GM19035 (cell line): ENCODE results near the gene VMP1.
"Not testable (repeated sequence)": the region's sequence is repeated elsewhere in the genome, so short reads cannot be mapped to it uniquely, and the experiment has no call there.

Experiments
- ATAC-seq: cut with Tn5 transposase; IDR thresholded peaks from one replicate; pipeline ENCODE4 v1.9.1; 2021; ENCODE audit not compliant: unreplicated experiment

Gene VMP1

DNA sequence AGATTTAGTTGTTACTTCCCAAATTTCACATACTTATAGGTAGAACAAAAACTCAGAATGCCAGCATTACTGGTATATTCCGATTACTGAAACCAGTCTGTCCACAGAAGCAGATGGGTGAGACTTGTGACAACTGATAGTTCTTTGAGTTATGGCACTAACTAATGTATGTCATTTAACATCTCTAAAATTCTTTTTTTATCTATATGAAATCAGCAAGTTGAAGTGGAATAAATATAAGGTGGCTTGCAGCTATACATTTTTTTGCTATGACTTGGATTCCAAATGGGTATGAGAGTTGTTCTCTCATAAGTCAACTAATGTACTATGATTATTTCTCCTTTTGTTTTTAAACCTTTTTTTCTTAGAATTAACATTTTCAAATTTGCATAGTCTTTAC, 69.1 kb downstream of the VMP1 start:
- no peak for ATAC-seq

DNA sequence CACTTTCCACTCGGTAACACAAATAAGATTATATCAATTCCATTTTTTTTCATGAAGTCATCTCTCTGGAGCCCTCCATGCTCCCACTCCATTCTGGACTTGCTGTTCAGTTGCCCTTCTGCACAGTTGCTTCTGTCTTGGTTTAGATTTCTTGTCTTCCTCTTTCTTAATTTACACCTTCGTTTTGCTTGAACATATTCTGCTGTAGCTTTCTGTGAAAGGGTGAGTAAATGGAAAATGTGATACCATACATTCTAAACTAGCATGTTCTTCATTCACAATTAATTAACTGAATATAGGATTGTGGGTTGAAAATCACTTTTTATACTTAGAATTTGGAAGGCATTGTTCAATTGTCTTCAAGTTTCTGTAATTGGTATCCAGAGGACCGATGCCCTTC, 69.6 kb downstream of the VMP1 start:
- no peak for ATAC-seq

DNA sequence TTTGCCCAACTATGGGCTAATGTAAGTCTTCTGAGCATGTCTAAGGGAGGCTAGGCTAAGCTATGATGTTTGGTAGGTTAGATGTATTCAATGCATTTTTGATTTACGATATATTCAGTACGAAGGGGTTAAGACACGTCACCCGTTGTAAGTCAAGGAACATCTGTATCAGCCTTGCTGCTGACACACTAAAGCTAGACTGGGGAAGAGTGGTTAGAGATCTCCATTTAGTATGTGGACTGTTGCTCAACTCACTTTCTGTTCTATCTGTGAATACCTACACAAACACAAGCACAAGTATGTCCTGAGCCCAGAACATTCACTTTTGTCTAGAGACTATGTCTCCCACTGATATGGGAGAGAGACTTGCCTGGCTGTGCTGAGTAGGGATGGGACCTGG, 71.5 kb downstream of the VMP1 start:
- ATAC-seq, result no peak

DNA sequence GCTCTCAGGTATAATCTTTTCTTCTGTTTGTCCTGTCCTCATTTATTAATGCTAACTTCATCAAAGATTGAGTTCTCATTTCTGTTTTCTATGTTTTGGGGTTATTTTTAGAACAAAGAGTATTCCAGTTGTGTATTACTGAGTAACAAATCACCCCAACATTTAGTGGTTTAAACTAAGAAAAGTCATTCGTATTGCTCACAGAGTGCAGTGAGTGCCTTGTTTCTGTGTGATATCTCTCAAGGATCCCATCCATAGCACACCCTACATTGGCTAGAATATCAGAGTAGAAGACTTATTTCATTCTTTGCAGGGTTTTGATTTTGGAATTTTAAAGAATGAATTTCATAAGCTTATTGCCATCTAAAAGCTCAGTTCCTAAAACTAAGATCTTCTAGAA, 72.1 kb downstream of the VMP1 start:
- no peak for ATAC-seq

DNA sequence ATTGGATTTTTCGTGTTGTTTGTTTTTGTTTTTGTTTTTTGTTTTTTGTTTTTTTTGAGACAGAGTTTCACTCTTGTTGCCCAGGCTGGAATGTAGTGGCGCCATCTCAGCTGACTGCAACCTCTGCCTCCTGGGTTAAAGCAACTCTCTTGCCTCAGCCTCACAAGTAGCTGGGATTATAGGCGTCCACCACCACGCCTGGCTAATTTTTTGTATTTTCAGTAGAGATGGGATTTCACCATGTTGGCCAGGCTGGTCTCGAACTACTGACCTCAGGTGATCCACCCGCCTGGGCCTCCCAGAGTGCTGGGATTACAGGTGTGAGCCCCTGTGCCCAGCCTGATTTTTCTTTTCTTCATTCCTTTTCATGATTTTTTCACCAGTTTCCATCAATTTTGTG, 73.1 kb downstream of the VMP1 start:
- not testable (repeated sequence) for ATAC-seq

DNA sequence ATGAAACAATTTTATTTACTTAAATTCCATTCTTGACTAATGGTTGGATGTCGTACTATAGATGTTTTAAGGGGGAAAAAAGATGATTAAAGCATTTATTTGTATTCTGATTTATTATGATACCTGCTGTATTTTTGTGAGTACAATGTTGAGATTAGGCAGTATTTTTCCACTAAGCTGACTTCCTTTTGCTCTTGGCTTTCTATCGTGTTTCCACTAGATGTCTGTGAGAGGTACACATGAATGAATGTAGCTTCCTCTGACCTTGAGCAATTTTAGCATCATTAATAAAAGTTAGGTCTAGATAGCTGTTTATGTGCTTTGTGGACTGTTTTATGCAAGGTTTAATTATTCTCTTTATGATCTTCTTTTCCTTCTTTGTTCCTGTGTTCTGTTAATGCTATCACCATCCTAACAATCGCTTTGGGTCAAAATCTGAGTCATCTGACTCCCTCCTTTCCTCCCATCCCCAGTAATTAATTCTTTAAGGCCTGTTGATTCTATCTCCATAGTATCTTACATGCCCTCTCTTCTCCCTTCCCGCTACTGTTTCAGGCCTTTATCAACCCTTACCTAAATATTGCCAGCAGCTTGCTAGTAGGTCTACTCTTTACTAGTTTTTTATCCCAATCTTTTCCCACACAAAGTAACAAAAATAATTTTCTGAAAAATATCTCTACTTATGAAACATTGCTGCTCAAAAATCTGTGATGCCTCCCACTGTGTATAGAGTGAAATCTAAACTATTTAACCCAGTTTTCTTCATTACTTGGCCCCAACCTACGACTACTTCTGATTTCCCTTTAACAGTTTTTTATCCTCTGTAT, 76.0 kb downstream of the VMP1 start:
- ATAC-seq, result no peak

DNA sequence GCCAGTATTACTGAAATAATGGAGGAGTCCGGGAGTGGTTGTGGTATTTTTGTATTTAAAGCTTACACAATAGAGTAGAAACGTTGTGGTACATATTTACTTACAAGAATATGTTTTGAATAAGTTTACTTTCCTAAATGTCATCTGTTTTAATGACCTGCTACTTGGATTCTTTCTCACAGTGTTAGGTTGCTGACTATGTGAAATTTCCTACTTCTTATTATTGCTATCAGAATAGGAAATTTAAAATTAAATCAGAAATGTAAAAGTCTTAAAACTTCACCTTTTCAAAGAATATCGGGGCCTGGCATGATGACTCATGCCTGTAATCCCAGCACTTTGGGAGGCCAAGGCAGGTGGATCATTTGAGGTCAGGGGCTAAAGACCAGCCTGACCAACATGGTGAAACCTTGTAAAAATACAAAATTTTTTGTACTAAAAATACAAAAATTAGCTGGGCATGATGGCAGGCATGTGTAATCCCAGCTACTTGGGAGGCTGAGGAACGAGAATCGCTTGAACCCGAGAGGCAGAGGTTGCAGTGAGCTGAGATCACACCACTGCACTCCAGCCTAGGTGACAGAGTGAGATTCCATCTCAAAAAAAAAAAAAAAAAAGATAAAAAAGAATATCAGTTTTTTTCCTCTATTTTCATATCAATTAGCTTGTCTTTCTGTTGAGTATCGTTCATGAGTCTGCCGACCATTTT, 77.8 kb downstream of the VMP1 start:
- no peak for ATAC-seq

DNA sequence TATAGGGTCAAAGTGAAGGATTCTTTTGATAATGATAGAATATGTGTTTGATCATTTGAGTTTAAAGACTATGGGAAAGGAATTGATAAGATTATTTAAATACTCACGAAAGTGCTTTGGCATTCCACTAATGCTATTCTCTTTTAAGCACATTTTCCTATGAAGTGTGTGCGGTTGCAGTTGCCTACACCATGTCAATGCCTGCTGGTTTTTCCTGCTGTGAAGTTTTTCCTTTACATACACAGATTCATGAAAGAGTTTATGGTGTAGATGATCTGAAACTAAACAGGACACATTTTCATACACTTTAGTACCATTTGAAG, 78.7 kb downstream of the VMP1 start:
- no peak for ATAC-seq

DNA sequence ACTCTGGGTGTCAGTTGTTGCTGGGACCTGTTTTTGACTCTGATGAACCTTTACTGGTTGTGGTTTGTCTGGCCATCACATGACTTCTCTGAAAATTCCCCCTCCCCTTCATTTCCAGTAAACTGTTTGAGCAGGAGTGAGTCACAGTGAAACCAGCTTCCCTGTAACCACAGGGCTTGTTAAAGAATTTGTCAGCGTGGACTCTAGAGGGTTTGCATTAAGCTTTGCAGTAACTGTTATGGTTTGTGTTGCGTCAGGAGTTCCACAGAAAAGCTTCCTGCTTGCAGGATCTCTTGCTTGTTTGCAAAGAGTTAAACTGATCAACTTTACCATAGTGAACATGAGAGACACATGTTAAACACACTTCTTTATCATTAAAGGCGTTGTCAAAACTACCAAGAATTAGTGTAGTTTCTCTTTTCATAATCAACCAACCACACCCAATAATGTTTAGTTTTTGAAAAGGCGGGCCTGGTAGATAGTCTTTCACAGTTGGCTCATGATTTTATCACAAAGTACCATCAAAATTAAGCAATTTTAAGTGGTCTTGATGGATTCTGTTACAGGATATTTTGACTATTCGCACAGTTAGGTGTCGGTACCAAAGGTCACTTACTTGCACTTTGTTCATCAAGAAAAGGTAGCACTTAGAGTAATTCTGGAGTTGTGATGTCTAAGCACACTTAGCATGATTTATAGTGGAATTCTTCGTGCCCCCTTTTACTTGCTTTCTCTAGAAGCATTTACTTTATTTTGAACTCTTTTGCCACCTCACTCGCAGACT, 79.3 kb downstream of the VMP1 start:
- ATAC-seq, result peak; percentile 92

DNA sequence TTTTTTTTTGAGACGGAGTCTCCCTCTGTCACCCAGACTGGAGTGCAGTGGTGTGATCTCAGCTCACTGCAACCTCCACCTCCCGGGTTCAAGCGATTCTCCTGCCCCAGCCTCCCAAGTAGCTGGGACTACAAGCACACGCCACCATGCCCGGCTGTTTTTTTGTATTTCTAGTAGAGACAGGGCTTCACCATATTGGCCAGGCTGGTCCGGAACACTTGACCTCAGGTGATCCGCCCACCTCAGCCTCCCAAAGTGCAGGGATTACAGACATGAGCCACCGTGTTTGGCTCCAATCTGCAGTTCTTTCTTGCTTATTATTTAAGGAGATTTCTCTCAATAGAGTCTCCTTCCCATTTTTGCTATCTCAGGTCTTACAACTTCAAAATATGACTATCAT, 82.4 kb downstream of the VMP1 start:
- ATAC-seq, result not testable (repeated sequence)

DNA sequence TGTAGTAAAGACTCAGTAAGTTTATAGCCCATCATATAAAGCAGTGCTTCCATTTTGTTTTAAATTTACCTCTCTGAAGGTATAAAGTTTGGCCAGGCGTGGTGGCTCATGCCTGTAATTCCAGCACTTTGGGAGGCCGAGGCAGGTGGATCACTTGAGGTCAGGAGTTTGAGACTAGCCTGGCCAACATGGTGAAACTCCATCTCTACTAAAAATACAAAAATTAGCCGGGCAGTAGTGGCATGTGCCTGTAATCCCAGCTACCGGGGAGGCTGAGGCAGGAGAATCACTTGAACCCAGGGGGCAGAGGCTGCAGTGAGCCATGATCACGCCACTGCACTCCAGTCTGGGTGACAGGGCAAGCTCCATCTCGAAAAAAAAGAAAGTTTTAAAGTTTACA, 83.0 kb downstream of the VMP1 start:
- not testable (repeated sequence) for ATAC-seq

DNA sequence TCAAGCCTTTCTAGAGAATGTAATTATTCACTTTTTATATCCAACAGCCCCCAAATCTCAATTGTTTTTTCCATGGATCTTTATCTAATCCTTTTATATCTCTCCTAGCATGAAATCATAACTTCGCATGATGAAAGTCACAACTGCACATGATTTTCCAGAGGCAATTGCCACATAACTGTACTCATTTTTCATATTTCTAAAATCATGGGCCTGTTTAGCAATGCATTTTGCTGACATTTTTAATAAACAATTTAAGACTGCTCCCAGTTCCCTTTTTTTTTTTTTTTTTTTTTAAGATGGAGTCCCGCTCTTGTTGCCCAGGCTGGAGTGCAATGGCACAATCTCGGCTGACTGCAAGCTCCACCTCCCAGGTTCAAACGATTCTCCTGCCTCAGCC, 83.5 kb downstream of the VMP1 start:
- no peak for ATAC-seq

DNA sequence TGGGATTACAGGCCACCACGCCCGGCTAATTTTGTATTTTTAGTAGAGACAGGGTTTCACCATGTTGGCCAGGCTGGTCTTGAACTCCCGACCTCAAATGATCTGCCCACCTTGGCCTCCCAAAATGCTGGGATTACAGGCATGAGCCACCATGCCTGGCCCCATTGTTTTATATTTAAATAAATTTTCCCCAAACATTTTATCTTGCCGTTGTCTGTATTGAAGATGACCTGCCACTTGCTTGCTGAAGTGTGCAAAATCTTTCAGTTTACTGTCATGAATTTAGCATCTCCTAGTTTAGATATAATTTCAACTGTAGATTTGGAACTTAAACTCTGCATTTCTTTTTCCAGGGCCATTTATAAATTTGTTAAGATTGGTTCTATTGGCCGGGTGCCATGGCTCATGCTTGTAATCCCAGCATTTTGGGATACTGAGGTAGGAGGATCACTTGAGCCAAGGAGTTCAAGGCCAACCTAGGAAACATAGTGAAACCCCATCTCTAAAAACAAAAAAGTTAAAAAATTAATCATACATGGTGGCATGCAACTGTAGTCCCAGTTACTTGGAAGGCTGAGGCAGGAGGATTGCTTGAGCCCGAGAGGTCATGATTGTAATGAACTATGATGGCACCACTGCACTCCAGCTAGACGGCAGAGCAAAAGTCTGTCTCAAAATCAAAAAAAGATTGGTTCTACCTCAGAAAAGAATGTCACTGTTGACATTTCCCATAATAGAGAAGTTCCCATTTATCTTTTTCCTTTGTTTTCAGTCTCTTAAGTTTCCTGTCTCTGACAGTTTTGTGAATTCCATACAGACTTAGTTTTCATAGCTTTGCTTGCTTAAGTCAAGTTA, 84.4 kb downstream of the VMP1 start:
- no peak for ATAC-seq

DNA sequence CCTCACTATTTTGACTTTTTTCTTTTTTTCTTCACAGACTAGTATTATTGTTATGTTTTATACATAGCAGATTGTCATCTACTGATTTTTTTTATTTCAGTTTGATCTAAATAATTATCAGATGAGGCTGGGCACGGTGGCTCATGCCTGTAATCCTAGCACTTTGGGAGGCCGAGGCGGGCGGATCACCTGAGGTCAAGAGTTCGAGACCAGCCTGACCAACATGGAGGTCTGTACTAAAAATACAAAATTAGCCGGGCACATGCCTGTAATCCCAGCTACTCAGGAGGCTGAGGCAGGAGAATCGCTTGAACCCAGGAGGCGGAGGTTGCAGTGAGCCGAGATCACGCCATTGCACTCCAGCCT, 85.0 kb downstream of the VMP1 start:
- ATAC-seq, result not testable (repeated sequence)

DNA sequence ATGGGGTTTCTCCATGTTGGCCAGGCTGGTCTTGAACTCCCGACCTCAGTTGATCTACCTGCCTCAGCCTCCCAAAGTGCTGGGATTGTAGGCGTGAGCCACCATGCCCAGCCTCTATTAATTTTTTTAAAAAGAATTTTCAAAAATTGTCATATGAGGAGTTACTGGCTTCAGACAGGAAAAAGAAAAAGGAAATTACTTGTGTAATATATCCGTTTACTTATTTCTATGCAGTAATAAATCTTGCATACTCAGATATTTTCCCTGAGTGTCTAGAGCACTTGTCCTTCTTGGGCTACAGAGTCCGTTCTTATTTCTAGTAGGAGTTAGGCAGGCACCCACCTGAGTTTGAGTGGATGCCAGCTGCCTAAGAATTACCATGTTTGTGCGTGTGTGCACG, 85.8 kb downstream of the VMP1 start:
- ATAC-seq, result no peak

DNA sequence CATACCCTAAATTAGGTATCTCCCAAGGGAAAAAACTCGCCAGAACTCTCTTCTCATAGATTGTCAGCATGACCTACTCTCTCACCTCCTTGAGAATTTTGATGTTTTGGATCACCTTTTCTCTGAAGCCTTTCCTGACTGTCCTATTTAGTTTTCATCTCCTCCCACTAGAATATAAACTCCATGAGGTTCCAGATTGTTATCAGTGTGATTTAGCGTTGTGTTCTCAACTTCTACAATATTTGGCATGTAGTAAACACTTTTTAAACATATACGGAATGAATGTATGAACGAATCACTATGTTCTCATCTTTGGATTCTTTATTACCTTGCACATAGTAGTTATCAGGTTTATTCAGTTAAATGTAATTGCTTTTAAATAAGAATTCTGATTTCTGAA, 88.7 kb downstream of the VMP1 start:
- no peak for ATAC-seq

DNA sequence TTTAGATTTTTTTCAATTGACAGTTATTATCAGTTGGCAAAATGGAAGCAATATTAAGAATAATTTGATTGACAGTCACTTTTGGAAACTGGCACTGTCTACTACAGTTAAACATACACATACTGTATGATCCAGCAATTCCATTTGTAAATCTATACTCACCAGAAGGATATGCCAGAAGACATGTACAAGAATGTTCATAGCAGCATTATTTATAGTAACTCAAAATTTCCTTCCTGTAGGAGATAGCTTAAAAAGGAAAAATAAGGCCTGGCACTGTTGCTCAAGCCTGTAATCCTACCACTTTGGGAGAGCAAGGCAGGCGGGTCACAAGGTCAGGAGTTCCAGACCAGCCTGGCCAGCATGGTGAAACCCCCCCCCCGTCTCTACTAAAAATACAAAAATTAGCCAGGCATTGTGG, 89.3 kb downstream of the VMP1 start:
- ATAC-seq, result no peak

DNA sequence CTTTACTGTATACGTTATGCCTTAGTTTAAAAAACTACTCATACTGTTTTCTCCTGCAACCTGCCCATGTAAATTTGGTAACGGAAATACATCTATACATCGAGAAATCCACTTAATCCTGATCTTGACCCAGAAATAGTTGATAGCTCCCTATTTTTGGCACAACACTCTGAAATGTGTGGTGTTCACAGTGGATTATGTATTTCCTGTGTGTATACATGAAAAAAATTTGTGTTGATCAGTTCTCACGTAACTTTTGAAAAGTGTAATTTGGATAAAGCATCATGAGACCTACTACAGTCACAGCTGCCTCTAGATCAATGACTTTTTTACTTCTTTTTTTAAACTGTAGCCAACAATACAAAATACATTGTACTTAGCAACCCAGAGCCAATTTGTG, 90.7 kb downstream of the VMP1 start:
- ATAC-seq, result no peak

DNA sequence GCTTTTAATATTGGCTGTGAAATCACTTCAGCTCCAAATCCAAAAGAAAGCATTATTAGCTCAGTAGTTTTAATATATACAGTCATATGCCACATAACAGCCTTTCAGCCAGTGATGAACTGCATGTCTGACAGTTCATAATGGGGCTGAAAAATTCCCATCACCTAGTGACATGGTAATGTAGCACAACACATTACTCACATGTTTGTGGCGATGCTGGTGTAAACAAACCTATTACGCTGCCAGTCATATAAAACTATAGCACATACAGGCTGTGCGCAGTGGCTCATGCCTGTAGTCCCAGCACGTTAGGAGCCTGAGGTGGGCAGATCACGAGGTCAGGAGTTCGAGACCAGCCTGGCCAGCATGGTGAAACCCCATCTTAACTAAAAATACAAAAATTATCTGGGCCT, 93.1 kb downstream of the VMP1 start:
- ATAC-seq, result no peak

DNA sequence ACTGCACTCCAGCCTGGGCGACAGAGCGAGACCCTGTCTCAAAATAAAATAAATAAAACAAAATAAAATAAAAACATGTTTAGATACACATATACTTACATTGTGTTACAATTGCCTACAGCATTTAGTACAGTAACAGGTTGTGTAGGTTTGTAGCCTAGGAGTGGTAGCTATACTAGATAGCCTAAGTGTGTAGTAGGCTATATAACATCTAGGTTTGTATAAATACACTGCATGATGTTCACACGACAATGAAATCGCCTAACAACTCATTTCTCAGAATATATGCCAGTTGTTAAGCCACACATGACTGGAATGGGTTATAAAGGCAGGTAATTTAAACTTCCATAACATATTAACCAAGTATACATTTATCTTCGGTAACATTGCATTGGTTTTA, 94.7 kb downstream of the VMP1 start:
- ATAC-seq, result no peak

DNA sequence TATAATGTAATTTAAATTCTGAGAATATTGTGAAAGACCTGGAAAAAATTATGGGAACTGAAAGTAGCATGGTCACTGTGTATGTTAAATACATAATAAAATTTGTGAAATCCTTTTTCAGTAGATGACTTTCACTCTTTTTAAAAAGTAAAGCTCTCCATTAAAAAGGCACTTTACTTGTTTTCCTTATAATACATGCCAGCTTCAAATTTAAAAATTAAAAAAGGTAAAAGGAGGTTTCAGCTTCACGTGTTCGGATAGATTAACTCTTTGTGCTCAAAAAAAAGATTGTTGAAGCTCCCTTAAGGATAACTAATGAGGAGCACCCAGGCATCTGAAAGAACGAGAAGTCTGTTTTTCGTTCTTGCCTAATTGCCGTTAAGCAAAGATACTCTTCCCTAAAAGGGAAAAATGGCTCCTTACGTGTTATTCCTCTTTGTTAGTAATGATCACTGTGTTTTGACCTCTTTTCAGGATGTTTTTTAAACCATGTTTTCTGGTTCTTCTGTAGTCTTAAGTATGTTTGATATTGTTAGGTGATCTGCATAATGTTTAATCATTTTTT, 97.5 kb downstream of the VMP1 start:
- ATAC-seq, result no peak
